PC-9 (cell line): ENCODE data around the gene MPZL2.

Experiments used
- EZH2 ChIP-seq: fragments of 200-600 bp; sonication (generic); IDR thresholded peaks from 2 replicates; pipeline ENCODE4 v1.8.0; 2017; ENCODE audit warnings: antibody characterized with exemption, low read depth
- TF ChIP-seq, protein P1 (sequence below): fragments of 200-600 bp; sonication (generic); conservative IDR thresholded peaks from 2 replicates; pipeline ENCODE4 v1.6.1; 2017; ENCODE audit warnings: mixed run types, antibody characterized with exemption, mild to moderate bottlenecking, moderate library complexity

- TF ChIP-seq, protein P1, sequence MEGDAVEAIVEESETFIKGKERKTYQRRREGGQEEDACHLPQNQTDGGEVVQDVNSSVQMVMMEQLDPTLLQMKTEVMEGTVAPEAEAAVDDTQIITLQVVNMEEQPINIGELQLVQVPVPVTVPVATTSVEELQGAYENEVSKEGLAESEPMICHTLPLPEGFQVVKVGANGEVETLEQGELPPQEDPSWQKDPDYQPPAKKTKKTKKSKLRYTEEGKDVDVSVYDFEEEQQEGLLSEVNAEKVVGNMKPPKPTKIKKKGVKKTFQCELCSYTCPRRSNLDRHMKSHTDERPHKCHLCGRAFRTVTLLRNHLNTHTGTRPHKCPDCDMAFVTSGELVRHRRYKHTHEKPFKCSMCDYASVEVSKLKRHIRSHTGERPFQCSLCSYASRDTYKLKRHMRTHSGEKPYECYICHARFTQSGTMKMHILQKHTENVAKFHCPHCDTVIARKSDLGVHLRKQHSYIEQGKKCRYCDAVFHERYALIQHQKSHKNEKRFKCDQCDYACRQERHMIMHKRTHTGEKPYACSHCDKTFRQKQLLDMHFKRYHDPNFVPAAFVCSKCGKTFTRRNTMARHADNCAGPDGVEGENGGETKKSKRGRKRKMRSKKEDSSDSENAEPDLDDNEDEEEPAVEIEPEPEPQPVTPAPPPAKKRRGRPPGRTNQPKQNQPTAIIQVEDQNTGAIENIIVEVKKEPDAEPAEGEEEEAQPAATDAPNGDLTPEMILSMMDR, result no peak
- no peak for TF ChIP-seq EZH2
Measured at GRCh38 chr11:118214210-118214914, 49.7 kb downstream of the MPZL2 start.
